DMS53 treated with DMSO at 0.1 percent for 48 hours (cell line): ENCODE data around the gene ADGRA1.
"Not testable (repeated sequence)": the region's sequence is repeated elsewhere in the genome, so short reads cannot be mapped to it uniquely, and the experiment has no call there.

Experiments
- DNase-seq: peaks from one replicate; lab custom pipeline; 2025; ENCODE audit not compliant: unreplicated experiment; lab: John Stamatoyannopoulos, UW

Gene ADGRA1

GRCh38 chr10:133175624-133176023 lies 87.9 kb downstream of the ADGRA1 start:
- not testable (repeated sequence) for DNase-seq

- DNase-seq = no peak
Observed at GRCh38 chr10:133176546-133176945, 88.8 kb downstream of the ADGRA1 start.

- no peak for DNase-seq
Observed at GRCh38 chr10:133177380-133178157, 89.8 kb downstream of the ADGRA1 start.

GRCh38 chr10:133178357-133179127 lies 90.8 kb downstream of the ADGRA1 start:
- no peak for DNase-seq

GRCh38 chr10:133179128-133179520 lies 91.4 kb downstream of the ADGRA1 start:
- no peak for DNase-seq

GRCh38 chr10:133179651-133180050 lies 91.9 kb downstream of the ADGRA1 start:
- no peak for DNase-seq

GRCh38 chr10:133180192-133180964 lies 92.7 kb downstream of the ADGRA1 start:
- DNase-seq = no peak

GRCh38 chr10:133180965-133181639 lies 93.4 kb downstream of the ADGRA1 start:
- no peak for DNase-seq
